Stimulated activated CD4-positive, alpha-beta T cell treated with anti-CD3 and anti-CD28 coated beads, Interleukin-2, amount 100 ng/mL, for 48 hours (primary cell): ENCODE data around the gene XPNPEP1.
A peak's percentile ranks its signal among the peaks of the same experiment; 100 is the strongest.

Source experiments
- DNase-seq, 2 donors: peaks; one replicate each; pipeline ENCODE4 v3.0.0-alpha.2; 2020

Gene XPNPEP1

DNA sequence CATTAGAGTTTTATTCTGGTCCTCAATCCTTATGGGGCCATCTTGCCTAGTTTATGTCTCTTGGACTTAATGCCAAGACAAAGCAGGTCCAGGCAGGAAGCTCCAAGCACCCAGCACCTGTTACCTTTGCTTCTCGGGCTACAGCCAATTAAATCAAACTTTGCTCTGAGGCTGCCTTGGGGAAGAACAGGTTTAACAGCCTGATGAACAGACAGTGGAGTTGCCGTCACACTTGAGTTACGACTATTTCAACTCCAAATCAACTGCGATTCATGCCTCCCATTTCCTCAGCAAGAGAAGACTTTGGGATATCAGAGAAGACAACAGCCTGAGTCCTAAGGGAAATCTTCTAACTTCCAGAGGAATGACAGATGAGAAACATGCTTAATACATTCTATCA lies 62.2 kb downstream of the XPNPEP1 start:
- DNase-seq: no peak

DNA sequence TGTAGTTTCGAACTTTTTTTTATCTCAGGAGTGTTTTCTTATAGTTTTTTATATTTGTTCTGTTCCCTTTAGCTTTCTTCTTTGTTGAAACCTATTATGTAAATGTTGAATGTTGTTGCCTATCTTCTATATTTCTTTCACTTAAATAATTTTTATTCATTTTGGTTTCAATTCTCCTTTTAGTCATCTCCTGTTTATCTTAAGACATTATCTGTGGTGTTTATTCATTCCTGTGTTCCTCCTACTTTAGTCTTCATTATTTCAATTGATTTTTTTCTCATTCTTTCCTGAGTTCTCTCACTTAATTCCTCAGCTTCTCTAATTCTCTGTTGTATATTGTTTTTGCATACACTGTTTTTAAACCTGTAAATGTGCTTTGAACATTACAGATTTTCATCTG lies 64.1 kb downstream of the XPNPEP1 start:
- no peak for DNase-seq

DNA sequence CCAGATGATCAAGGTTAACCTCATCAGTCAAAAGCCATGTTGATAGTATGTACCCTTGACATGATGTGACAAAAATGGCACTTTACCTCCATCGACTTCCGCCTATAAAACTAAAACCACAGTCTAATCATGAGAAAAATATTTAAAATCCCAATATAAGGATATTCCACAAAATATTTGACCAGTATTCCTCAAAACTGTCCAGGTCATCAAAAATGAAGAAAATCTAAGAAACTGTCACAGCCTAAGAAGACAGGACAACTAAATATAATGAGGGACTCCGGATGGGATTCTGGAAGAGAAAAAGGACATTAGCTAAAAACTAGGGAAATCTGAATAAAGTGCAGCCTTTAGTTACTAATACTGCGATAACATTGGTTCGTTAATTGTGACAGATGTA lies 67.6 kb downstream of the XPNPEP1 start:
- no peak for DNase-seq

DNA sequence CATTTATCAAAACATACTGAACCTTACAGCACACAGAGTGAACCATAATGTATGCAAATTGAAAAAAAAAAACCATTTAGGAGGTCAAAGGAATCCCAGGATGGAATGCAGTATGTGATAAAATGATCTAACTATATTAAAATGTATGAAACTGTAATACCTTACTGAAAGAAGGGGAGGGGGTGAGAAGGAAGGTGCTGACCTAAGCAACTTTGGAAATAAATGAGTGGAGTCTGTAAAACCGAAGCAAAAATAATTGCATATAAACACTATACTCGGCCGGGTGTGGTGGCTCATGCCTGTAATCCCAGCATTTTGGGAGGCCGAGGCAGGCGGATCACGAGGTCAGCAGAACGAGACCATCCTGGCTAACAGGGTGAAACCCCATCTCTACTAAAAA lies 69.4 kb downstream of the XPNPEP1 start:
- DNase-seq: no peak

DNA sequence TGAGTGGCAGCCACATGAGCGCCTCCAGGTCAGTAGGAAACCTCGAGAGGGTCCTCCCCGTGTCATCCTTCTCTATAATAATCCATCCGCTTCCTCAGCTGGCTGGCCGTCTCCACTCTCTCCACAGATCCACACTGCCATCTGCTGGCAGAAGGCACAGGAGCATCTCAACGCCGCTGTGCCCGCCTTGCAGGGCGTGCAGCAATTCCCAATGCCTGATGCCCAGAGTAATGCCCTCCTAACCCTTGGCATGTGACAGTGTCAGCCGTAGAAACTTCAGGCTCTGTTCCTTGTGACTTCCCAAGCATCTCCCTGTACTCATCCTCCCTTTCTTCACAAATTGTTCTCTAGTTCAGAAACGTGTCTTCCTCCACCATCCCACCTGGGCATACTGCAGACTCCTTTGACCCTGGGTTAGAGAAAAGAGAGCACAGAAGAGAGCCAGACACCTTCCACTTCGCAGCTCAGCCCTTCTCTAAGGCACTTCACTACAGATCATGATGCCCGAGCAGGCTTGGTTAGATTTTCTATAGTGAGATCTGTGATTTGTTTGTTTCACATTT lies 70.8 kb downstream of the XPNPEP1 start:
- DNase-seq: peak; percentile 77 to 84

DNA sequence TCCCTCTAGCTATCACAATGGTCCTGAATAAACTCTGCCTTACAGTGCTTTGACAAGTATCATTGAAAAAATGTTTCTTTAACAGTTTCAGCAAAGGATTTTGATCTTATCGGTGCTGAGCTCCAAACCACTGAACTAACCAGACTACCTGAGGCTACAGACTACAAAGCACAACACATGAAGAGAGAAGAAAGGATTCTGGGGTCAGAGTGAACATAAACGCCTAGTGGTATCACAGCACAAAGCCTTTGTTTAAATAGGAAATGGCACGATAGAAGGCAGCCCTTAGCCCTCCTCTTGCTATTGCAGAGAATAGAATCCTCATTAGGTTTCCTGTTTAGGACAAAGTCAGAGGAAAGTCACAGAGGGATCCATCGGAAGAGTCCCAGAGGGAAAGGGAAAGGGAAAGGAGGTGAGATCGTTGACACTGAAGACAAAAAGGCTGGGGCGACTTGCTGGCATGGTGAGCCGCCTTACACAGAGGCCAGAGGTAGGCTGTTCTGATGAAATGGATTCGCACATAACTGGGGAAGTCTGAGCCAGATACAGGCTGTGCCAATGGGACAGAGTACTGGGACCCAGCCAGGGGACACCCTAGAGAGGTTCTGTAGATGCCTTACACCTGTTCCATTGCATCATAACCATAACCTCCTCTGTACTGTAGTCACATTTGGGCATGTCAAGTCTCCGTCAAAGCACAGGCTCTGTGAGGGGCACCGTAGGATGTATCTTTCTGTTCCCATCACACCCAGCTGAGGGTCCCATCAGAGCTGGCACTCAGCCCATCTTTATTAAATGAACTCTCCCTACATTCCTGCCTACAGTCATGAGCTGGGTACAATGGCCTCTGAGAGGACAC lies 71.5 kb downstream of the XPNPEP1 start:
- DNase-seq: no peak

DNA sequence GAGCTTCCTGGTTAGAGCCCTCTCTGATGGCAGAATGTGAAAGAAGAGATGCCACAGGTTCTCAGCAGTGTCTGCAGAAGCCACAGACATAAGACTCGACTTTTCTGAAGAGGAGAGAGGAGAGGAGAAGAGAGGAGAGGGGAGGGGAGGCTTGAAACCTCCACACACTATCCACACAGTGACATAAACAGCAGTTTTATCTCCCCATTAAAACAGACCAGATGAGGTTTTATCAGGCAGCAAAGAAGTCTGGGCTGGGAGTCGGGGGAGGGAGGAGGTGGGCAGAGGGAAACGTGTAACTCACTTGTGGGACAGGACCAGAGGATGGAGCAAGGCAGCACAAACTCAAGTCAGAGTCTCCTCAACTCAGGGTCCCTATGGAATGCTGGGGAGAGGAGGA lies 76.5 kb downstream of the XPNPEP1 start:
- no peak for DNase-seq

DNA sequence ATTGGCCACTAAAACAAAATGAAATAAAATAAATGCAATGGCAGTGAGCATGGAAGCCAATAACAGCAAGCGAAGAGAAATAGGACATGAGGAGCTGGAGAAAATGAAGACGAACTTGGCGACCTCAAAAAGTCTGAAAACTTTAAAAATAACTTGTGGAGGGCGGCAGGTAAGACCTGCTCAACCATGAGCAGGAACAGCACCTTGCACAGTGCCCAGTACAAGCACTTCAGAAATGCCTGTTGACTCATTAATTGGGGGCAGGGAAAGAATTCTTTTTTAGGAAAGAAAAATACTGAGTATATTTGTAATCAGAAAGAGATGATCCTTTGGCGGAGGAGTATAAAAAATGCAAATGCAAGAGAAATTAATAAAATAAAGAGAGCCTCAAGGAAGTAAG lies 78.0 kb downstream of the XPNPEP1 start:
- DNase-seq: no peak

DNA sequence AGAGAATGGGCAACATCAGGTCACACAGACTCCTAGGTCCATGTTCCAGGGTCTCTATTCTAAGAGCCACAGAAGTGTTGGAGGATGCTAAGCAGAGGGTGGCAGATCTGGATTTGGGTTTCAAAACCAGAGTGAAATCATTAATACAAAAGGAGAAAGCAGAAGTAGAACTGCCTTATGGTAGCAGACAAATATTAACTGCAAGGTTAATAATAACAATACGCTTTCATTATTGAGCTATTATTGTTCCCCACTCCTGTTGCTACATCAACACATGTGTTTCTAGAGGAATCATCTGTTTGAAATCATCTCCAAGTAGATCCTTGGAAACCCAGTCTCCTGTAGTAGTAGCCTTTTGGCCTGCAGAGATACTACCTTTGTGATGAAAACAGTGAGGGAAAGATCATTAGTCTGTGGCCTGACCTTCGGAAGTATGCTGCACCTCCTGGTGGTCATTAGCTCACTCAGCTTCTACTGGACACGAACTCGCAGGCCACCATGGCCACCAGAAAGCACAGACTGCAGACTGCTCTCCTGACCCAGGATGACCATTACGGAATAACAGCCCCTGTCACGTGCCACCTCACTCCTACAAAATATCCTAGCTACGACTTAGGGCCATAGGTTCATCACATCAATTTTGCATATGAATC lies 84.6 kb downstream of the XPNPEP1 start:
- no peak for DNase-seq

DNA sequence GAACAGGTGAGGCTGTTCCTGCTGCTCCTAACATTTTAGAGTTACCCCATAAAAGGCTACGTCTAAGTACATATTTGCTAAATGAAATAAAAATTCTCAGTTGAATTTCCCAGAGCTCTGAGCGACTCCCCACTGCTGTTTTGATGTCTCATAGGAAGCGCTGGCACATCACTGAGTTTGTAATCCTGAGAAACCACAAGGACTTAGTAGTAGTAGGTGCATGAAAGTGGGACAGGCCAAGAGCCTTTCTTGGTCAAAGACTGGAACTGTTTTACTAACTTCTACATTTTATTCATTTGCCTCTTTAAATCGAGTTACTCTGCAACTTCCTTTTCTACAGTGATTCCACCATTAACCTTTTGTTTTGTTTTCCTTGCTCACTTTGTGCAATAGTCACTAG lies 85.9 kb downstream of the XPNPEP1 start:
- DNase-seq: no peak

DNA sequence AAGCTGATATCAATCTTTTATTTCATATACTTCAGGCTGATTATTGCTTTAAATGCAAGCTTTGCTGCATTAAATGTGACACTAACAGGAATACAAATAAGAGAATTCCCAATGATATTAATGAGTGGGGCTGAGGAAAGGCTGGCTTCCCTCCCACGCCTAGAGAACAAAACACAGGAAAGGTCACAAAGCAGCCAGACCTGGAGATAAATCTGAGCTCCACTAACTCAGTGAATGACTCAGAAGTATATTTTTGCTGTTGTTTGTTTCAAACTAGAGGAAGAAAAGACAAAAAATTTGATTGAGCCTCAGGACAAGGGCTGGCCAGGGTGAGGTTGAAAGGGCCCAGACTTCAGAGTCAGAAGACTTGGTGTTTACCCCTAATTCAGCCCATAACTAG lies 88.1 kb downstream of the XPNPEP1 start:
- no peak for DNase-seq

DNA sequence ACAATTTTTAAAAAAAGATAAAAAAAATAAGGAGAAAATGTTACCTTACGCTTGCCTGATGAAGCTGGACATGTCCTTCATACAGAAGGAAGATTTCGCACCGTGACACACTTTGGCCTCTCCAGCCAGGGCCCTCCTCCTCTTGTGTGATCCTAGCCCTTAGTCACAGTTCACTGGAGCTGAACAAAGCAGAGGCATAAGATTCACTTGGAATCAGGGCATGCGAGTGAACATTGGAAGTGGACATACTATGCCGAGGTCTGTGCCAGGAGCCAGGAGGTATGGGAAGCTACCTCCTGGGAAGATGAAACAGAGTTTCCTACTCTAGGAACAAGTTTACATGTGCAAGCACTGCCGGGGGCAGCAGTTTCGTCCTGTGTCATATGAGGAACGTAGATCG lies 91.5 kb downstream of the XPNPEP1 start:
- DNase-seq: no peak

DNA sequence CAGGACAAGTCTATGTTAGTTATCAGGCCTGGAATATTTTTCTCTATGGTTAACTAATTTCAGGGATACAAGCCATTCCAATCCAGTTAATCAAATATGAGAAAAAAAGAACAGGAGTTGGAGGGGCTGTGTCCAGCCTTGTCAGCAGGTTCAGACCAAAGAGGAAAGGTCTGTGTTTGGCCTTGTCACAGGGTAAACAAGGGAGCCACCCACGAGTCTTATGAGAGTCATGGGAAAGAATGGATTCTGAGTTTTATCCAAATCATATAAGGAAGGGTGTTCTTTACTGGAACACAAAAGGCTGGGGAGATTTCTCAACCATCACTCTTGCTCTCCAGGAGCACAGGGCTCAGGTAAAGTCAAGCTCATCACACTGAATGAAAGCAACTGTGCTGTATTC lies 99.1 kb downstream of the XPNPEP1 start:
- DNase-seq: no peak

DNA sequence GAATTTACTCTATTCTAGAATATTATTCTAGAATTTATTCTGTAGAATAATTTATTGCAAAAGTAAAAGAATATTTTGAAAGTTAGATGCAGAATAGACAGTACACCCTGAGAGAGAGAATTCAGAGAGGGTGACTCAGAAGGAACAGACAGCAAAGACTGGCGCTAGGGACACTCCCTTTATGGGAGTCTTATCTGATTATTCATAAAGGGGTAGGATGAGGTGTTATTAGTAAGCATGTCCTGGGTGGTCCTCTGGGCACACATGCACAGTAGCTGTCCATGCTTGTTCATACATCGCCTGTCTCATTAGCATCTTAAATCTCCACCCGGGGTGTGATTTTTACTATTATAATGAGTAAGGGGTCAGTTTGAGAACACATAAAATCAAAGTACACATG lies 100.1 kb downstream of the XPNPEP1 start:
- DNase-seq: no peak

DNA sequence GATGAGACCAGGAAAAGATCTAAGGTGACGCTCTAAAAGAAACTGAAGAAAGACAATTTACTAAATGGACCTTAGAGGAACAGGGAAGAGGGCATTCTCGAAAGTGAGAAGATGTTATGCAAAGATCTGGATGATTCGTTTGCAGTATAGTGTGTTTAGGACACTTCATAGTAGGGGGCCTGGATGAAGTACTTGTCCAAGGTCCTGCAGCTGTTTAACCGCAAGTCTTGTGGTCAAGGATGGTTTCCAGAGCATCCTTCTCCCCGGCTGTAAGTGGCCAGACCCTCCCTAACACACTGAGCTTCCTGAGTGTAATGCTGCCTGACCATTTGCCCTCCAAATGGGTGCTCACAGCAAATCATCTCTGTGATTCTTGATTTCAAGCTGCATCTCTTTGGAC lies 101.6 kb downstream of the XPNPEP1 start:
- no peak for DNase-seq

DNA sequence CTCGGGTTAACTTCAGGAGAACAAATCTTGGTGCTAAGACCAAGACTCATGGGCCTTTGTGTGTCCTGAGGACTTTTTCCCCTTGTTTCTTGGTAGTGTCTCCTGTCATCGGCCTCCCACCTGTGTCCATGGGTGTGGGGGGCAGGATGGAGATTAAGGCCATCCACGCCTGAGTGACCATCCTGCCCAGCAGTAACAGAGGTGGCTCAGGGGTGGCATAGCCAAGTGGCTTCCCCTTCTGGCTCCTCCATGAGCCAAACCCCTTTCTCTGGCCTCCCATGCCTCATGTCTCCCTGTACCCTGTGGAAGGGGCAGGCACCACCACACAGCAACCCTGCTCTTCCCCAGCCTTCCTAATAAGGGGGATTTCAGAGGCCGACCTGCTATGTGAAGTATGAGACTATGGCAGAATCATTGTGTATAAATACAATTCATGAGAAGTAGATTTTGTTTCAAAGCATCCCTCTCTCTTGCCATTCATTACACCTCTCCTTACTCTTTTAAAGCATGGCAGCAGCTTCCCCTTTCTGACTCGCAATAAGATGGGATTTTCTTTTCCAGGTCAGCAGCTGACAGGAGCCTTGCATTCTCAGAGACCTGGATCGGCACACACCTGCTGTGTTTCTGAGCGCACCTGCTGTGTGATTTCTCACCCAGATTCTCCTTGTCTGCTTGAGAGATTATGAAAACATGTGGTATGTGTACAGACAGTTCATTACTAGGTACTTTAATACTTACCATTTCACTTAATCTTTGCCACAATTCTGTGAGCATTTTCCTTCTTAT lies 102.5 kb downstream of the XPNPEP1 start:
- no peak for DNase-seq

DNA sequence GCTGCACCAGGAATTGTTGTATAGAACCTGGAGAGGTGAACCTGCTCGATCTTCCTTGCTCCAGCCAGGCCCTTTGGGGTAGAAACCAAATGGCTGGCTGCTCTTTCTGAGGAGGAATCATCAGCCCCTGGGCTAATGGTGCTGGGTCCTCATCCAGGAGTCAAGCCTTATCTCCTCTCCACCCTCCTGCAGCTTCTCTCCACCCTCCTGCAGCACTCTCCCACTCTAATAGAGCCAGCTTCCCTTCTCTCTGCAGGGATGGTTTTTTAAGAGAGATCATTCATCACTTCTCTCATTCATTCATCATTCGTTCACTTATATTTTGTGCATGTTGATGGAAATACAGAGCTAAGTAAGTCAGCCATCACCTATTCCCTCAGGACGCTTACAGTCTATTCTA lies 103.5 kb downstream of the XPNPEP1 start:
- no peak for DNase-seq
